Measurements from ENCODE around the gene ZNF808.
"Not testable (repeated sequence)": the region's sequence is repeated elsewhere in the genome, so short reads cannot be mapped to it uniquely, and the experiment has no call there.

ZNF808 gene

DNA sequence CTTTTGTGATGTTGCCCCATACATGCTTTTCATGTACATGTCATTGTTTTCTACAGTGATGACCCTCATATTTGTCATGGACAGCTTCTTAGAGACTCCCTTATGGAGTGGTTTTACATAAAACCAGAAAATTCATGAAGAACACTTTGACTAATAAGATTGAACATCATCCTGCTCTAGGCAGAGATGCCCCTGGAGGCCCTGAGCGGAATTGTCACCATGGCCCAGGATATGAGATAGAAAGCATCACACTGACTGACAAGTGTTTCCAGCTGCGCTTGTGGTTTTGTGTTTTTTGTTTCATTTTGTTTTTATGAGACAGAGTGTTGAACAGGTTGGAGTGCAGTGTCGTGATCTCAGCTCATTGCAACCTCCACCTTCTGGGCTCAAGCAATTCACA, 64.8 kb downstream of the ZNF808 start:
- no peak for DNase-seq
- Histone ChIP-seq H3K27me3 (replicated peaks) (no peaks in the 10 kb centered on the region), H3K36me3 (replicated peaks) (peaks cover 5% of the 10 kb centered on the region), H3K4me3 (ENCODE audit: low read depth, low read length) (no peak overlapping the region), H3K27ac (no peak overlapping the region)
- in situ Hi-C loops (cut with HindIII; ENCODE audit: low pct_ligation_motif_present, low sequenced_read_pairs): no loop called here
- TF ChIP-seq CTCF (IDR thresholded peaks at IDR 0.05; ENCODE audit: low read depth, low read length, missing control alignments): no peak

DNA sequence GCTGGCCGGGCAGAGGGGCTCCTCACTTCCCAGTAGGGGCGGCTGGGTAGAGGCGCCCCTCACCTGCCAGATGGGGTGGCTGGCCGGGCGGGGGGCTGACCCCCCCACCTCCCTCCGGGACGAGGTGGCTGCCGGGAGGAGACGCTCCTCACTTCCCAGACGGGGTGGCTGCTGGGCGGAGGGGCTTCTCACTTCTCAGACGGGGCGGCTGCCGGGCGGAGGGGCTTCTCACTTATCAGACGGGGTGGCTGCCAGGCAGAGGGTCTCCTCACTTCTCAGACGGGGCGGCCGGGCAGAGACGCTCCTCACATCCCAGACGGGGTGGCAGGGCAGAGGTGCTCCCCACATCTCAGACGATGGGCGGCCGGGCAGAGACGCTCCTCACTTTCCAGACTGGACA, 66.0 kb downstream of the ZNF808 start:
- H3K36me3 ChIP-seq (replicated peaks); H3K4me3 ChIP-seq (ENCODE audit: low read depth, low read length); DNase-seq; H3K27me3 ChIP-seq (replicated peaks); H3K27ac ChIP-seq; in situ Hi-C loops (cut with HindIII; ENCODE audit: low pct_ligation_motif_present, low sequenced_read_pairs): not testable (repeated sequence)

- in situ Hi-C loops (cut with HindIII; ENCODE audit: low pct_ligation_motif_present, low sequenced_read_pairs): no loop called here
- no peaks in the 10 kb centered on the region for H3K27me3 ChIP-seq (replicated peaks)
- TF ChIP-seq CTCF (IDR thresholded peaks at IDR 0.05; ENCODE audit: low read depth, low read length, missing control alignments): no peak
These were observed 71.8 kb downstream of the ZNF808 start for GRCh38 chr19:52599241-52599640.

DNA sequence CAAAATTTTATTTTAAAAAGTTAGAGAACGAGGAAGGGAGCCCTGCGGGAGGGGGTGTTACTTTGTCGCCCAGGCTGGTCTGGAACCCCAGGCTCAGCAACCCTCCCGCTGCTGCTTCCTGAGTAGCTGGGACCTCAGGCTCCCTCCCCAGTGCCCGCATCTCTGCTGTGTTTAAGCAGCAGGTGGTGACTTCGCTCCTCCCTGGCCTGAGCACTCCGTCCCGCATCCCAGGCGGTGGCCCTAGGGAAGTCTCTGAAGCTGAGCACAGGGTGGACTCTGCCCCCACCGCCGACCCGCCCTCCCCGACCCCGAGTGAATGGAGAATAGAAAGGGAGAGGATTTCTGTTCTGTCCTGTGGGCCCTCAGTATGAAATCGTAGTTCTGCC, 73.2 kb downstream of the ZNF808 start:
- no peak for DNase-seq
- no peak overlapping the region for H3K27ac ChIP-seq
- H3K4me3 ChIP-seq (ENCODE audit: low read depth, low read length): peak overlapping the region; percentile 64
- in situ Hi-C loops (cut with HindIII; ENCODE audit: low pct_ligation_motif_present, low sequenced_read_pairs): no loop called here
- no peak for TF ChIP-seq CTCF (IDR thresholded peaks at IDR 0.05; ENCODE audit: low read depth, low read length, missing control alignments)
- no peaks in the 10 kb centered on the region for H3K36me3 ChIP-seq (replicated peaks)
- H3K27me3 ChIP-seq (replicated peaks): no peaks in the 10 kb centered on the region

More at GRCh38 chr19:52599241-52599640, 71.8 kb downstream of the ZNF808 start:
- no peak overlapping the region for H3K27ac ChIP-seq
- no peaks in the 10 kb centered on the region for H3K36me3 ChIP-seq (replicated peaks)
- DNase-seq: no peak
- no peak overlapping the region for H3K4me3 ChIP-seq (ENCODE audit: low read depth, low read length)

DNA sequence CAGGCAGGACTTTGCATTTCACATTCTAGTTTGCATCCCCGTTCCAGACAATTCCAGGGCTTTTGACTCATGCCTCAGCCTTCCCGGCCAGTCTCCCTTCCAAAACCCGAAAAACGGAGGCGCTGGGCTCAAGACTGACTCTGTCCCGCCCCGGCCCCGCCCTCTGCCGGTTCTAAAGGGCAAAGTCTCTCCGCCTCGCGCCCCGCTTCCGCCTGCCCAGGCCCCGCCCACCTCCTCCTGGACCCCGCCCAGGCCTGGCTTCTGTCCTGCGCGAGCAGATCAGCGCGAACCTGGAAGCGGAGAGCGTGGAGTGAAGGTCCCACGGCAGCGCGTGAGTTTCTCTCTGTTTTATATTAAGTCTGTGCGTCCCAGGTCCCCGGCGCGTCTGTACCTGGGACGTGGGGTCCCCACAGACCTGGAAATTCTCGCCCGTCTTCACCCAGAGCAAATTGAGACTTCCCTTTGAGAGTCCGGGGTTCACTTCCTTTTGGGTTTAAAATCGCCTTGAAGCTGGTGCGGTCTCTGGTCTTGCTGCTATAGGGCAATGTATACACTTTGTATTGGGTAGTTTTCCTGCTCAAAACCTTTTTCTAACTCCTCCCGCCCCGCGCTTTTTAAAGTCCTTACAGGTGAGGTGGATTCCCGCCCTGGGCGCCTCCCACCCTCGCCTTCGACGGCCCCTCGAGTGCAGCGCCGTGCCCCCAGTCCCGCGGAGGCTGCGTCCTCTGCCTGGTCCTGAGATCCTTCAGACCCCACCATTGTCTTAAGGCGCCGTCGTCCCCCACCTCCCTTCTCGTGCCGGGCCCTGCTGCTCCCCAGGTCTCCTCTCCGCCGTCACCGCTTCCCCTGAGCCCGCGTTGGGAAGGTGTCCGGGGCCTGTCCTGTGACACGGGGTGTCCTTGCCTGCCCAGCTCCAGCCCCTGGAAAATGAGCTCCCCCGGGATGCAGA, 73.8 kb downstream of the ZNF808 start:
- in situ Hi-C loops (cut with HindIII; ENCODE audit: low pct_ligation_motif_present, low sequenced_read_pairs): no loop called here

More for the DNA sequence above, 73.8 kb downstream of the ZNF808 start:
- Histone ChIP-seq H3K4me3 (ENCODE audit: low read depth, low read length) (peak overlapping the region; percentile 64), H3K27me3 (replicated peaks) (no peaks in the 10 kb centered on the region), H3K36me3 (replicated peaks) (no peaks in the 10 kb centered on the region), H3K27ac (no peak overlapping the region)
- peak; percentile 81 for DNase-seq
- peak; percentile 54 for TF ChIP-seq CTCF (IDR thresholded peaks at IDR 0.05; ENCODE audit: low read depth, low read length, missing control alignments)
